Neural crest cell (in vitro differentiated cells): ENCODE results near the gene ARVCF. TPM values are rescaled to one million over a fixed set of nuclear protein-coding genes. Genes with fewer than 3 reads are reported as not detected.

Experiments
- DNase-seq: peaks from one replicate; pipeline ENCODE4 v3.0.0; 2021; ENCODE audit warnings: low read depth, mixed read lengths, low spot score
- H3K27ac Mint-ChIP-seq: one replicate; pipeline ENCODE4 v1.8.0; 2021; ENCODE audit warnings: mild to moderate bottlenecking, mixed read lengths; ENCODE audit not compliant: unreplicated experiment
- H3K27me3 Mint-ChIP-seq: 2 replicates; pipeline ENCODE4 v1.8.0; 2021; ENCODE audit warnings: low read depth, mild to moderate bottlenecking, mixed read lengths
- H3K36me3 Mint-ChIP-seq: 2 replicates; pipeline ENCODE4 v1.8.0; 2021; ENCODE audit warnings: low read depth, mild to moderate bottlenecking, mixed read lengths
- H3K4me1 Mint-ChIP-seq: 2 replicates; pipeline ENCODE4 v1.8.0; 2021; ENCODE audit warnings: mixed read lengths
- H3K4me3 Mint-ChIP-seq: one replicate; pipeline ENCODE4 v1.8.0; 2021; ENCODE audit warnings: mild to moderate bottlenecking, mixed read lengths
- H3K9me3 Mint-ChIP-seq: 2 replicates; pipeline ENCODE4 v1.8.0; 2021; ENCODE audit warnings: mixed read lengths
- CTCF ChIP-seq: fragments of 200-600 bp; sonication (generic); conservative IDR thresholded peaks from 2 replicates; pipeline ENCODE4 v1.5.0; 2021; ENCODE audit warnings: antibody characterized with exemption, mild to moderate bottlenecking
- total RNA-seq: library from RNA; stranded (reverse); gene quantifications from 2 replicates; pipeline ENCODE4 v1.2.1, GENCODE V29; 2021

The ARVCF gene
- total RNA-seq, 1 donor from 2014 or later, result 105 TPM

DNA sequence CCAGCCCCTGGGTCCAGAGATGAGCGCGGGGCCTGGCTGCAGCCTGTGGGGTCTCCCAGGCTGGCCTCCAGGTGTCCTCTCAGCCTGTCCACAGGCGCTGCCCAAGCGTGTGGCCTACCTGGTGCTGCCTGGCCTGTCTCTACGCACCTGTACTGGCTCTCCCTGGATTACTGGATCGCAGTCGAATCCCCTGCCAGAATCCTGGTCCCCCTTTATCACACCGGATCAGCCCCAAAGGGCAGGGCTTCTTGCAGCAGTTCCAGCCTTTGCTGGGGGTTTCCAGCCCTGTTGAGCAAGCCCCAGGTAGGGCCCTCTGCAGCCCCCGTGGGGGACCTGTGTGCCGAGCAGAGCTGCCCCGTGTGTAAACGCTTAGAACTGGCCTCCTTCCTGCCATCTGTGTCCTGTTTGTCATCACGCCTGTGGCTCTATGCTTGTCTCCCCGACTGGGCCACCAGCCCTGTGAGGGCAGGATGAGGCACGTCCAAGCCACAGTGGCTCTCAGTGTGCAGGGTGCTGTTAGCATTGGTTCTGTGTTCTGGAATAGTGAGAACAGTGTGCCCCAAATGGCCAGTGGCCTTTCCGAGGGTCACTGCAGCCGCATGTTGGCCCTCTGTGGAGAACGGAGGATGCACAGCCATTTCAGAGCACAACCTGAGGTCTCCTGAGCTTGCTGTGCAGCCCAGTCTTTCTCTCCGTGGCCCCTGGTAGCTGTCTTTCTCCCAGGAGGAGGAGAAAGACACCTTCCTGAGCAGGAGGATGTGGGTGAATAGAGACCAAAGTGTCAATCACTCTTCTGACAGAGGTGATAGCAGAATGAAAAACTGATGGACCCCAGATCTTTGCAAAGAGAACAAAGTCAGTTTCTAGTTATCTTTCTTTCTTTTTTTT, 61.1 kb downstream of the ARVCF start:
- no peak for TF ChIP-seq CTCF
- H3K4me3 Mint-ChIP-seq, result no peak overlapping the region
- no peak for DNase-seq
- H3K4me1 Mint-ChIP-seq, result peaks cover 26% of the 10 kb centered on the region
- H3K36me3 Mint-ChIP-seq, result peaks cover 4% of the 10 kb centered on the region
- no peaks in the 10 kb centered on the region for H3K27me3 Mint-ChIP-seq
- no peaks in the 10 kb centered on the region for H3K9me3 Mint-ChIP-seq
- peak overlapping the region; percentile 50 for H3K27ac Mint-ChIP-seq

- no peaks in the 10 kb centered on the region for H3K9me3 Mint-ChIP-seq
- peak overlapping the region; percentile 2 for H3K27ac Mint-ChIP-seq
- peaks cover 4% of the 10 kb centered on the region for H3K36me3 Mint-ChIP-seq
- no peak for DNase-seq
- no peak for TF ChIP-seq CTCF
- H3K4me1 Mint-ChIP-seq, result peaks cover 24% of the 10 kb centered on the region
- no peaks in the 10 kb centered on the region for H3K27me3 Mint-ChIP-seq
- no peak overlapping the region for H3K4me3 Mint-ChIP-seq
These were observed 65.3 kb downstream of the ARVCF start for GRCh38 chr22:19951346-19951745.

GRCh38 chr22:19948057-19948760, 68.4 kb downstream of the ARVCF start:
- H3K4me1 Mint-ChIP-seq, result peaks cover 26% of the 10 kb centered on the region
- TF ChIP-seq CTCF, result no peak
- H3K9me3 Mint-ChIP-seq, result no peaks in the 10 kb centered on the region
- H3K27me3 Mint-ChIP-seq, result no peaks in the 10 kb centered on the region
- peak overlapping the region; percentile 41 for H3K4me3 Mint-ChIP-seq
- DNase-seq, result no peak
- peaks cover 4% of the 10 kb centered on the region for H3K36me3 Mint-ChIP-seq
- no peak overlapping the region for H3K27ac Mint-ChIP-seq

DNA sequence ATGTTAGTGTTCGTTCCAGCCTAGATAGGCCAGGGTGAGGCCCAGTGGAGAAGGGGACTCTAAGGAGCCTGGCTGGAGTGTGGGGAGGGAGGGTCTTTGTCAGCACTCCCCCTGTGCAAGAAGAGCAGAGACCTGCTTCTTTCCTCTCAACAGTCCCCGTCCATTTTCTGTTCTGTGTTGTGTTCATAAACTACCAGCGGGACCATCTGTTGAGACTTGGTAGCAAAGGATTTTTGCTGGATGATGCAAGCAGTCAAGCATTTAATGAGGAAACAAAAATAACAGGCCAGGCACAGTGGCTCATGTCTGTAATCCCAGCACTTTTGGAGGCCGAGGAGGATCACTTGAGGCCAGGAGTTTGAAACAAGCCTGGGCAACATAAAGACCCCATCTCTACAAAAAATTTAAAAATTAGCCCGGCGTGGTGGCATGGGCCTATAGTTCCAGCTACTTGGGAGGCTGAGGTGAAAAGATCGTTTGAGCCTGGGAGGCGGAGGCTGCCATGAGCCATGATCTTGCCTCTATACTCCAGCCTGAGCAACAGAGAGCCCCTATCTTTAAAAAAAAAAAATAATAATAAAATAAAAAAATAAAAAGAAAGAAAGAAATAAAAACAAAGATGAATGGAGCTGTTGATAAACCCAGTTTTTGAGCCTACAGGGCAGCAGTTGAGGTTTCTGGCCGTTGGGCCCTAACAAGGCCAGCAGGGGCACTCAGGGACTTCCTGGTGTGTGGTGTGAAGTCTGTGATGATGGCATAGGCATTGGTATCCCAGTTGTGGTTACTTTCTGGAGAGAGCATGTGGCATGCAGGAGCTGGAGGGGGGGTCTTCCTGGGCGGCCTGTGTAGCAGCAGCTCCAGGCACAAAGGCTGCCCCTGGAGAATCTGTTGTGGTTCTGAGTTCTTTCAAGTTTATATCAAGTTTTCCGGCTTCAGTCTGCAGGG, 73.3 kb downstream of the ARVCF start:
- H3K4me1 Mint-ChIP-seq, result peaks cover 44% of the 10 kb centered on the region
- no peaks in the 10 kb centered on the region for H3K36me3 Mint-ChIP-seq
- no peaks in the 10 kb centered on the region for H3K27me3 Mint-ChIP-seq
- peak overlapping the region; percentile 98 for H3K4me3 Mint-ChIP-seq
- TF ChIP-seq CTCF, result no peak
- no peaks in the 10 kb centered on the region for H3K9me3 Mint-ChIP-seq
- DNase-seq, result no peak
- peak overlapping the region; percentile 98 for H3K27ac Mint-ChIP-seq
